TTC549 (cell line): Measurements from ENCODE around the gene RPRD2.
A peak's percentile ranks its signal among the peaks of the same experiment; 100 is the strongest.
"Not testable (repeated sequence)": the region's sequence is repeated elsewhere in the genome, so short reads cannot be mapped to it uniquely, and the experiment has no call there.

Experiments used
- FAIRE-seq: peaks from 2 replicates; lab custom pipeline; 2012; peaks lifted over from hg19 to GRCh38; lab: Jason Lieb, UNC

The RPRD2 gene

GRCh38 chr1:150389650-150390049 lies 25.7 kb downstream of the RPRD2 start:
- FAIRE-seq = no peak

GRCh38 chr1:150392627-150393026 lies 28.7 kb downstream of the RPRD2 start:
- FAIRE-seq = peak; percentile 34

GRCh38 chr1:150395115-150395514 lies 31.2 kb downstream of the RPRD2 start:
- not testable (repeated sequence) for FAIRE-seq

GRCh38 chr1:150397392-150398032 lies 33.6 kb downstream of the RPRD2 start:
- FAIRE-seq = no peak

GRCh38 chr1:150404465-150404864 lies 40.5 kb downstream of the RPRD2 start:
- FAIRE-seq = no peak

GRCh38 chr1:150405660-150406059 lies 41.7 kb downstream of the RPRD2 start:
- FAIRE-seq = no peak

- no peak for FAIRE-seq
Observed at GRCh38 chr1:150406483-150406882, 42.5 kb downstream of the RPRD2 start.

GRCh38 chr1:150407330-150407729 lies 43.4 kb downstream of the RPRD2 start:
- no peak for FAIRE-seq

- no peak for FAIRE-seq
Observed at GRCh38 chr1:150408800-150409199, 44.9 kb downstream of the RPRD2 start.

- no peak for FAIRE-seq
Observed at GRCh38 chr1:150409504-150410362, 45.8 kb downstream of the RPRD2 start.

- no peak for FAIRE-seq
Observed at GRCh38 chr1:150410582-150411101, 46.7 kb downstream of the RPRD2 start.

GRCh38 chr1:150414592-150414991 lies 50.6 kb downstream of the RPRD2 start:
- FAIRE-seq = no peak

- FAIRE-seq = no peak
Observed at GRCh38 chr1:150415800-150416199, 51.9 kb downstream of the RPRD2 start.

- FAIRE-seq = no peak
Observed at GRCh38 chr1:150420560-150421265, 56.8 kb downstream of the RPRD2 start.

GRCh38 chr1:150422541-150422940 lies 58.6 kb downstream of the RPRD2 start:
- FAIRE-seq = no peak

GRCh38 chr1:150429805-150430204 lies 65.9 kb downstream of the RPRD2 start:
- peak; percentile 89 for FAIRE-seq

- FAIRE-seq = no peak
Observed at GRCh38 chr1:150441121-150441520, 77.2 kb downstream of the RPRD2 start.

- no peak for FAIRE-seq
Observed at GRCh38 chr1:150444232-150444631, 80.3 kb downstream of the RPRD2 start.

GRCh38 chr1:150456146-150456647 lies 92.2 kb downstream of the RPRD2 start:
- no peak for FAIRE-seq

- FAIRE-seq = peak; percentile 82
Observed at GRCh38 chr1:150464422-150464826, 100.5 kb downstream of the RPRD2 start.

GRCh38 chr1:150466964-150467363 lies 103.0 kb downstream of the RPRD2 start:
- FAIRE-seq = no peak

- no peak for FAIRE-seq
Observed at GRCh38 chr1:150469291-150469690, 105.3 kb downstream of the RPRD2 start.
